ENCODE results near the gene DRC7. TPM values are rescaled to one million over a fixed set of nuclear protein-coding genes. Genes with fewer than 3 reads are reported as not detected.

The DRC7 gene
- total RNA-seq, 1 donor from 2014 or later: 0.16 TPM

GRCh38 chr16:57704905-57705852 is 10.6 kb downstream of the DRC7 start:
- H3K4me3 Mint-ChIP-seq: no peak overlapping the region
- no peak for TF ChIP-seq CTCF (conservative IDR thresholded peaks at IDR 0.05)
- no peaks in the 10 kb centered on the region for H3K36me3 Mint-ChIP-seq (ENCODE audit: low read depth)
- no peaks in the 10 kb centered on the region for H3K9me3 Mint-ChIP-seq
- H3K27me3 Mint-ChIP-seq (ENCODE audit: low read depth): no peaks in the 10 kb centered on the region
- H3K4me1 Mint-ChIP-seq: peaks cover 18% of the 10 kb centered on the region
- no peak overlapping the region for H3K27ac Mint-ChIP-seq (ENCODE audit: unreplicated experiment)
- no peak for DNase-seq (ENCODE audit: low read depth, low spot score)

GRCh38 chr16:57706717-57707116 is 12.1 kb downstream of the DRC7 start:
- H3K4me1 Mint-ChIP-seq: peaks cover 5% of the 10 kb centered on the region
- no peaks in the 10 kb centered on the region for H3K36me3 Mint-ChIP-seq (ENCODE audit: low read depth)
- H3K4me3 Mint-ChIP-seq: no peak overlapping the region
- TF ChIP-seq CTCF (conservative IDR thresholded peaks at IDR 0.05): no peak
- H3K27me3 Mint-ChIP-seq (ENCODE audit: low read depth): no peaks in the 10 kb centered on the region
- H3K27ac Mint-ChIP-seq (ENCODE audit: unreplicated experiment): no peak overlapping the region
- no peaks in the 10 kb centered on the region for H3K9me3 Mint-ChIP-seq
- no peak for DNase-seq (ENCODE audit: low read depth, low spot score)

DNA sequence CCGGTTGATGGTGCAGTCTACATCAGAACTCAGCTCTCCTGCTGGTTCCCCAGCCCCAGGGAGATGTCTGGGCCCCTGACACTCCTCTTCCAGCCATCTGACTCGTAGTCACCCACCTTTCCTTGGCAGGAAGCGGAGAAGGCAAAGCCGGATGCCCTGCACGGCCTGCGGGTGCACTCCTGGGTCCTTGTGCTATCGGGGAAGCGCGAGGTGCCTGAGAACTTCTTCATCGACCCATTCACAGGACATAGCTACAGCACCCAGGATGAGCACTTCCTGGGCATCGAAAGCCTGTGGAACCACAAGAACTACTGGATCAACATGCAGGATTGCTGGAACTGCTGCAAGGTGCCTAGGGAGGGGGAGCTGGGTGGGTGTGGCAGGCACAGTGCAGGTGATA is 12.7 kb downstream of the DRC7 start:
- Mint-ChIP-seq H3K27me3 (ENCODE audit: low read depth) (no peaks in the 10 kb centered on the region), H3K4me1 (peaks cover under 1% of the 10 kb centered on the region), H3K4me3 (no peak overlapping the region), H3K9me3 (no peaks in the 10 kb centered on the region), H3K36me3 (ENCODE audit: low read depth) (no peaks in the 10 kb centered on the region), H3K27ac (ENCODE audit: unreplicated experiment) (no peak overlapping the region)
- no peak for TF ChIP-seq CTCF (conservative IDR thresholded peaks at IDR 0.05)
- DNase-seq (ENCODE audit: low read depth, low spot score): no peak

DNA sequence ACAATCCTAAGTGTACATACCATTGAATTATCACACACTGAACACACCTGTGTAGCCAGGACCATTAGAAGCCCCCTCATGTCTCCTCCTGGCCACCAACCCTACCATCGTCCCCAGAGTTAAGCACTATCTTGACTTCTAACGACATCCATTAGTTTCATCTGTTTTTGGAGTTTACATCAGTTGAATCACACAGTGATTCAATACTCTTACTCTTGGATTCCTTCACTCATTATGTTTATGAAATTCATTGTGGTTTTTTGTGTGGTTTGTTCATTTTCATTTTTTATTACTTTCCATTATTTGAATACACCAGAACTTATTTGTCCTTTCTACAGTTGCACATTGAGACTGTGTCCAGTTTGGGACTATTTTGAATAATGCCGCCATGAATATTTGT is 13.6 kb downstream of the DRC7 start:
- no peak for TF ChIP-seq CTCF (conservative IDR thresholded peaks at IDR 0.05)
- no peak for DNase-seq (ENCODE audit: low read depth, low spot score)
- no peaks in the 10 kb centered on the region for H3K4me1 Mint-ChIP-seq
- no peak overlapping the region for H3K27ac Mint-ChIP-seq (ENCODE audit: unreplicated experiment)
- no peaks in the 10 kb centered on the region for H3K36me3 Mint-ChIP-seq (ENCODE audit: low read depth)
- no peaks in the 10 kb centered on the region for H3K27me3 Mint-ChIP-seq (ENCODE audit: low read depth)
- no peak overlapping the region for H3K4me3 Mint-ChIP-seq
- H3K9me3 Mint-ChIP-seq: no peaks in the 10 kb centered on the region

- no peak for TF ChIP-seq CTCF (conservative IDR thresholded peaks at IDR 0.05)
- no peak for DNase-seq (ENCODE audit: low read depth, low spot score)
- no peaks in the 10 kb centered on the region for H3K4me1 Mint-ChIP-seq
- no peaks in the 10 kb centered on the region for H3K27me3 Mint-ChIP-seq (ENCODE audit: low read depth)
- no peaks in the 10 kb centered on the region for H3K36me3 Mint-ChIP-seq (ENCODE audit: low read depth)
- H3K4me3 Mint-ChIP-seq: no peak overlapping the region
- no peaks in the 10 kb centered on the region for H3K9me3 Mint-ChIP-seq
- no peak overlapping the region for H3K27ac Mint-ChIP-seq (ENCODE audit: unreplicated experiment)
These were observed 15.1 kb downstream of the DRC7 start for GRCh38 chr16:57709663-57710062.
